GM13977 (cell line): ENCODE data around the gene ARHGEF40.
A peak's percentile ranks its signal among the peaks of the same experiment; 100 is the strongest.

Experiments used
- DNase-seq: peaks from one replicate; pipeline ENCODE4 v3.0.0; 2012; ENCODE audit warnings: low spot score
- in situ Hi-C: fragments of 300-500 bp; cut with MboI; formaldehyde crosslinking; loops from one replicate; pipeline ENCODE4 v1.12.0; 2022; ENCODE audit warnings: low sequenced_read_pairs, low pct_unique_long_range_greater_than_20kb, mixed read lengths, inconsistent platforms; ENCODE audit not compliant: unreplicated experiment
- TF ChIP-seq, protein P1 (sequence below): IDR thresholded peaks from 2 replicates; pipeline ENCODE4 v1.5.1; 2012; ENCODE audit warnings: mild to moderate bottlenecking, control low read depth; ENCODE audit not compliant: insufficient read depth; ENCODE audit errors: extremely low read depth, missing control alignments

Gene ARHGEF40

DNA sequence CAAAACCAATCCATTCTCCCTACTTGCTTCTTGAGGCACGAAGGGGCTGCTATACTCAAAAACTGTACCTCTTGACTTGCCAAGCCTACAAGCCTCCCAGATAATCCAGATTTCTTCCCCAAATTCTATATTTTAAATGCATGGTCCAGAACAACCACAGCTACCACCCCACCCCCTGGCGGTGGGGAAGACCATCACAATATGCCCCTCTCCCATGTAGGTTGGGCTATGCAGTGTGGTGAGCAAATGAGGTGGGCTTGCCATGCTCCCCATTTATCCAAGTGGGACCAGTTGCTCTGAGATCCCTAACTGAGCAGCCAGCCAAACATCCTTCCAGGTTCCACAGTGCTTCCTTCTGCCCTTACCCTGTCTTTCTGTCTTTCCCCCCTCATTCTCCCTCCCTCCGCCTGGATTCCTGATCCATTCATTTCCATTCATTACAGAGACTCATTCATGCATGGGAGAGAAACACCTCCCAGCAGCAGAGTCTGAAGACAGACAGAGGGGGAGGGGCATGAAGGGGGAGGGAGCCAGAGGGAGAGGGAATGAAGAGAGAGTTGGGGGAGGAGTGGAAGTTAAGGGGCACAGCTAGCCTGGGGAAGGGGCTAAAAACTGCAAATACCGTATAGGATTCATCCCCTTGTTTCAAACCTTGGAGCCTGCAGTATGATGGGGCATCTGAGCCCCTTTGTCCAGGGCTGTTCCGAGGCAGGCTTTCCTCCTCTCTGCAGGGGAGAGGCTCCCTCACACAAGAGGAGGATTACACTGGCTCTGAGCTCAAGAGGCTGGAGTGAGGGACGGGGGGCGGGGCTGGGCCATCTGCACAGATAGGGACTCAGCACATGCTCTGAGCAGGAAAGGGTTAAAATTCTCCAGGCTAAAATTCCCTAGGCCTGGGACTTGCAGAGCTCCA is 23.9 kb downstream of the ARHGEF40 start:
- in situ Hi-C loops: no loop called here
- DNase-seq: peak; percentile 18
- TF ChIP-seq, protein P1, sequence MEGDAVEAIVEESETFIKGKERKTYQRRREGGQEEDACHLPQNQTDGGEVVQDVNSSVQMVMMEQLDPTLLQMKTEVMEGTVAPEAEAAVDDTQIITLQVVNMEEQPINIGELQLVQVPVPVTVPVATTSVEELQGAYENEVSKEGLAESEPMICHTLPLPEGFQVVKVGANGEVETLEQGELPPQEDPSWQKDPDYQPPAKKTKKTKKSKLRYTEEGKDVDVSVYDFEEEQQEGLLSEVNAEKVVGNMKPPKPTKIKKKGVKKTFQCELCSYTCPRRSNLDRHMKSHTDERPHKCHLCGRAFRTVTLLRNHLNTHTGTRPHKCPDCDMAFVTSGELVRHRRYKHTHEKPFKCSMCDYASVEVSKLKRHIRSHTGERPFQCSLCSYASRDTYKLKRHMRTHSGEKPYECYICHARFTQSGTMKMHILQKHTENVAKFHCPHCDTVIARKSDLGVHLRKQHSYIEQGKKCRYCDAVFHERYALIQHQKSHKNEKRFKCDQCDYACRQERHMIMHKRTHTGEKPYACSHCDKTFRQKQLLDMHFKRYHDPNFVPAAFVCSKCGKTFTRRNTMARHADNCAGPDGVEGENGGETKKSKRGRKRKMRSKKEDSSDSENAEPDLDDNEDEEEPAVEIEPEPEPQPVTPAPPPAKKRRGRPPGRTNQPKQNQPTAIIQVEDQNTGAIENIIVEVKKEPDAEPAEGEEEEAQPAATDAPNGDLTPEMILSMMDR: no peak

DNA sequence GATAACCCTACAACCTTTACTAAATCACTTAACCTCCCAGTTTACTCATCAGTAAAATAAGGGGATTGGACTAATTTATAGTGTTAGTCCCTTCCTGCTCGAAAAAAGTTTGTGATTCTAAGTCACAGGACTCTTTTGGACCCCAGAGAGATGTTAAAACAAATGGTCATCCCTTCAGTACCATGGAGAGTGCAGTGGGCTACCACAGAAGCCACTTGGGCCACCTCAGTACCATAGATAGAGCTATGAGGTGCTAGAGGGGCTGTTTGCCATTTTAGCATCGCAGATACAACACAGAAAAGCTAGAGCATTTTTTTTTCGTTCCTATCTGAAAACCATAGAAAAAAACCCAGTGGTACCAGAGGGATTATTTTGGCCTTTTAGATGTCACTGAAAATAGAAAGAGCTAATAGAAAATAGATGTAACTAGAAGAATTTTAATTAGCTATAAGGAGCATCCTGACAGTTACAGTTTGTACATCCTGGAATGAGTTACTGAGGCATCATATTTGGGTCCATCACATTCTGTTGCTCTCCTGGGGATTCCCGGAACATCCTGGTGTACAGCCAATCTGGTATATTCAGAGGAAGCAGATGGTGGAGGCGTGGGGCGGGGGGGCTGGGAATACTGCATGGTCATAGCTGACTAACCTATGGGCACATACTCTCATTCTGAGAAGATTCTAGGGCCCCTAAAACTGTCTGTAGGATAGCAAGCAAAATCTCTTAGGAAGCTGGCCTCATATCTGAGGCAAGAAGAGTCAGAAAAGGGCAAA is 25.5 kb downstream of the ARHGEF40 start:
- DNase-seq: peak; percentile 18
- TF ChIP-seq, protein P1: no peak
- in situ Hi-C loops: no loop called here

DNA sequence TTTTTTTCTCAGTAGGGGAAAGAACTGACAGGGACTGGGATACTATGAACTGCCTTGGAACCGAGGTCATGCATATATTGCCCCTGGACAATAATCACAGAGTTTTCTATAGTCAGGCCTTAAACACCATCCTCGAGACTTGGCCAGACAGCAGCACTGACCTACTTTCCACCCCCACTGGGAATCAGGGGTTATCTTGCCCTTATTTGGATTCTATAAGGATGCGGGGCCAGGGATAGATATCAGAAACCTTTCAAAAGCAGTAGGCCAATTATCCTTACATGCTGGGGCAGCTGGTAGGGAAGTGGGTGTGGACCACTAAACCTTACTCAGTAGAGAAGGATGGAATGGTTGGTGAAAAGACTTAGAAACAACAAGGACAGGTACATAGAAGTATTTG is 26.3 kb downstream of the ARHGEF40 start:
- DNase-seq: no peak
- in situ Hi-C loops: no loop called here

DNA sequence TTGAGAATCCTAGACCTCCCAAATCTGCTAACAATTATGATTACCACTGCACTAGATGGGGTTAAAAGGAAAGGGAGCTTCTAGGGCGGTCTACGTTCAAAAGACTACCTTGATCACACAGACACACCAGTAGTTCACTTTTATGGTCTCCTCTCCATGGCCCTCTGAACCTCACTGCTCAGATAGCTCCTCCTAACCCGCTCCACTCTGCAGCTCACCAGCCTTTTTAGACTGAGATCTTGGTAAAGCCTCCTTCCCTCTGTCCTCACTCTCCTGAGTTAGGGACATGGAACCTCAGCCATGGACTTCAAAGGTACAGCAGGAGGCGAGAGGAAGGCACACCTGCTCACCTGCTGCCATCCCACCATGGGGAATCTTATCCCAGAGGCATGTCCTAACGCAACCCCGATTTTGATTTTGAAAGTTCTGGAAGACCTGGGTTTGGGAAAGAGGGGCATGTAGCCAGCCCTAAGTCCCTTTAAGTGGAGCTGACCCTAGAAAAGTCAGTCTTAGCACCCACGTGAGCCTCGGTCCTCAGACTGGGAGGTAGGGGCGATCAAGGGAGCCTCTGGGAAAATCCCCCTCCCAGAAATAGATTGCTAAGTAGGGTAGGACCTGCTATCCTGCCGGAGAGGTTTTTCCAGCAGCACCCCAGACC is 27.0 kb downstream of the ARHGEF40 start:
- TF ChIP-seq, protein P1: no peak
- DNase-seq: peak; percentile 25
- in situ Hi-C loops: no loop called here

More for the DNA sequence above, 26.3 kb downstream of the ARHGEF40 start:
- TF ChIP-seq, protein P1: no peak

GRCh38 chr14:21097636-21098075 is 27.6 kb downstream of the ARHGEF40 start:
- DNase-seq: no peak
- in situ Hi-C loops: no loop called here
- TF ChIP-seq, protein P1: no peak
